Measurements from ENCODE around the gene KLHL29. TPM values are rescaled to one million over a fixed set of nuclear protein-coding genes. Genes with fewer than 3 reads are reported as not detected.
"Not testable (repeated sequence)": the region's sequence is repeated elsewhere in the genome, so short reads cannot be mapped to it uniquely, and the experiment has no call there.

Gene KLHL29
- total and polyA plus RNA-seq, 2 donors (not counting 3 experiments of a cell fraction or from before 2014, with no cell fraction given) = 4.6 to 12.7 TPM

GRCh38 chr2:23346781-23347180 lies 38.2 kb upstream of the KLHL29 start:
- BruUV-seq (replicated peaks) = no TSS peak
- no peak overlapping the region for H3K27ac ChIP-seq (ENCODE audit: insufficient read depth, low read depth, low read length)
- no peaks in the 10 kb centered on the region for H3K9me3 ChIP-seq (replicated peaks; ENCODE audit: control insufficient read depth, insufficient read depth, low read length)
- FAIRE-seq (no peak), DNase-seq (ENCODE audit: low read depth, low spot score) (no peak)
- intact Hi-C loops (cut with micrococcal nuclease) = no loop called here
- dilution Hi-C loops (cut with MboI; ENCODE audit: extremely low pct_ligation_motif_present, low sequenced_read_pairs) = no loop called here
- H3K9me1 ChIP-seq (replicated peaks; ENCODE audit: control insufficient read depth, extremely low read depth, insufficient read depth, low read length) = no peaks in the 10 kb centered on the region
- no peaks in the 10 kb centered on the region for H3K79me2 ChIP-seq (ENCODE audit: control insufficient read depth, insufficient read depth, low read length)
- peaks cover 2 to 5% of the 10 kb centered on the region in 2 experiments for H3K27me3 ChIP-seq (ENCODE audit: control insufficient read depth in 2 of 2, insufficient read depth in 2 of 2, low read length in 2 of 2)
- H2AFZ ChIP-seq (ENCODE audit: low read depth, low read length) = no peak overlapping the region
- peaks cover 2% of the 10 kb centered on the region for H3K4me1 ChIP-seq (ENCODE audit: control insufficient read depth, extremely low read depth, insufficient read depth, low read length)
- no peak for TF ChIP-seq JUN (IDR thresholded peaks at IDR 0.05; ENCODE audit: borderline replicate concordance, insufficient read depth, insufficient read length, low read depth)
- TF ChIP-seq CTCF (IDR thresholded peaks at IDR 0.05; ENCODE audit: extremely low read depth in 1 of 2, insufficient read depth in 1 of 2, low read depth in 1 of 2, low read length in 2 of 2) = no peak
- H4K20me1 ChIP-seq (replicated peaks; ENCODE audit: control insufficient read depth, extremely low read depth, insufficient read depth, low read length) = no peaks in the 10 kb centered on the region
- H3K36me3 ChIP-seq (ENCODE audit: control insufficient read depth in 2 of 2, extremely low read depth in 1 of 2, insufficient read depth in 2 of 2, low read length in 2 of 2) = no peaks in the 10 kb centered on the region
- H3K4me3 ChIP-seq (replicated peaks in 1 of 3; ENCODE audit: insufficient read depth in 1 of 3, low read depth in 1 of 3, low read length in 3 of 3) = no peak overlapping the region
- no peak overlapping the region for H3K9ac ChIP-seq (replicated peaks; ENCODE audit: extremely low read depth, insufficient read depth, low read length)
- H3K4me2 ChIP-seq (ENCODE audit: insufficient read depth, low read length) = no peak overlapping the region
- CTCF ChIA-PET = interaction anchor here (0.8 kb wide), 1 partner anchor 34 kb away, joined by 3 read pairs; no protein-coding TSS in a partner anchor
- POLR2A ChIA-PET = interaction anchor here (0.6 kb wide), 1 partner anchor 596 kb away, joined by 3 read pairs; no protein-coding TSS in a partner anchor

DNA sequence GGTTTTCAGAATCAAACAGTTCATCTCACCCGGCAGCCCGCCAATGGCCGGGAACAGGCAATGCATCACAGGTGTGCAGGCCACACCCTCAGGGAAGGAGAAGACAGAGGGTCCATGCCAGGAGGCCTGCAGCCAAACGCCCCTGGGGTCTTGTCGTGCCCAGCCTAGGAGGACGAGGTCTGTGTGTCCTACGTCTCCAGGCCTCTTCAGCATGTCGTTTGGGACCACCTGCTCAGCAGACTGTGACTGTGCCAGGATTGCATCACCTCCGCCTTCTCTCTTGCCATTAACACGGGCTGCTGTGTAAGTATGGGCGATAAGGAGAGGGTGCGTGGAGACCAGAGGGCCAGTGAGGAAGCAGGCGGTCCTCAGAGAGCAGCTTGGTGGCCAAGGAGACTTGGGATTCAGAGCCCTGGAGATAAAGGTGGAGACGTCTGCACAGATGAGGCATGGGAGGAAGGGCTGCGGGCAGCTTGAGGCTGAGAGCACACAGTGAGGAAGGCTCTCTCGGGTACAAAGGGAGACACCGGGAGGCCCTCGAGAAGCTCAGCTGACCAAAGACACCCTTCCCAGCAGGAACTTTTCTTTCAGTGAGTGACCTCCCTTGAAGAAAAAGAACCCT lies 37.4 kb upstream of the KLHL29 start:
- H3K9me3 ChIP-seq (replicated peaks; ENCODE audit: control insufficient read depth, insufficient read depth, low read length) = no peaks in the 10 kb centered on the region
- FAIRE-seq (no peak), DNase-seq (ENCODE audit: low read depth, low spot score) (no peak)
- no peaks in the 10 kb centered on the region for H4K20me1 ChIP-seq (replicated peaks; ENCODE audit: control insufficient read depth, extremely low read depth, insufficient read depth, low read length)
- no peak overlapping the region for H2AFZ ChIP-seq (ENCODE audit: low read depth, low read length)
- no peak overlapping the region for H3K27ac ChIP-seq (ENCODE audit: insufficient read depth, low read depth, low read length)
- intact Hi-C loops (cut with micrococcal nuclease) = no loop called here
- peaks cover 2% of the 10 kb centered on the region for H3K4me1 ChIP-seq (ENCODE audit: control insufficient read depth, extremely low read depth, insufficient read depth, low read length)
- no peak overlapping the region for H3K4me2 ChIP-seq (ENCODE audit: insufficient read depth, low read length)
- H3K4me3 ChIP-seq (replicated peaks in 1 of 3; ENCODE audit: insufficient read depth in 1 of 3, low read depth in 1 of 3, low read length in 3 of 3) = no peak overlapping the region
- no peaks in the 10 kb centered on the region for H3K36me3 ChIP-seq (ENCODE audit: control insufficient read depth in 2 of 2, extremely low read depth in 1 of 2, insufficient read depth in 2 of 2, low read length in 2 of 2)
- H3K27me3 ChIP-seq (ENCODE audit: control insufficient read depth in 2 of 2, insufficient read depth in 2 of 2, low read length in 2 of 2) = peaks cover 2 to 5% of the 10 kb centered on the region in 2 experiments
- no peaks in the 10 kb centered on the region for H3K79me2 ChIP-seq (ENCODE audit: control insufficient read depth, insufficient read depth, low read length)
- CTCF ChIA-PET = no interaction called here
- no peaks in the 10 kb centered on the region for H3K9me1 ChIP-seq (replicated peaks; ENCODE audit: control insufficient read depth, extremely low read depth, insufficient read depth, low read length)
- dilution Hi-C loops (cut with MboI; ENCODE audit: extremely low pct_ligation_motif_present, low sequenced_read_pairs) = no loop called here
- BruUV-seq (replicated peaks) = no TSS peak
- TF ChIP-seq FOS (IDR thresholded peaks at IDR 0.05; ENCODE audit: borderline replicate concordance, insufficient read depth, low read length) = no peak
- no peak for TF ChIP-seq POLR2AphosphoS5 (IDR thresholded peaks at IDR 0.05; ENCODE audit: insufficient read depth, low read depth, low read length)
- no peak for TF ChIP-seq EZH2 (IDR thresholded peaks at IDR 0.05; ENCODE audit: borderline replicate concordance, low read depth, low read length, severe bottlenecking)
- no peak for TF ChIP-seq POLR2A (IDR thresholded peaks at IDR 0.05; ENCODE audit: low read depth, low read length)
- no peak for TF ChIP-seq MYC (IDR thresholded peaks at IDR 0.05; ENCODE audit: low read depth, low read length)
- TF ChIP-seq JUN (IDR thresholded peaks at IDR 0.05; ENCODE audit: borderline replicate concordance, insufficient read depth, insufficient read length, low read depth) = no peak
- H3K9ac ChIP-seq (replicated peaks; ENCODE audit: extremely low read depth, insufficient read depth, low read length) = no peak overlapping the region
- POLR2A ChIA-PET = no interaction called here

DNA sequence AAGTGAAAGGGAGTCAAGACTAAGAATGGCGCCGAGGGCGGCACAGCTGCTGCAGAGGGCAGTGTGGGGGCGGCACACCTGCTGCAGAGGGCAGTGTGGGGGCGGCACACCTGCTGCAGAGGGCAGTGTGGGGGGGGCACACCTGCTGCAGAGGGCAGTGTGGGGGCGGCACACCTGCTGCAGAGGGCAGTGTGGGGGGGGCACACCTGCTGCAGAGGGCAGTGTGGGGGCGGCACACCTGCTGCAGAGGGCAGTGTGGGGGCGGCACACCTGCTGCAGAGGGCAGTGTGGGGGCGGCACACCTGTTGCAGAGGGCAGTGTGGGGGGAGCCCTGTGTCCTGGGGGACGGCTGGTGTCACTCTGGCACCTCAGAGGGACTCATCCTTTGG lies 36.9 kb upstream of the KLHL29 start:
- H3K79me2 ChIP-seq (ENCODE audit: control insufficient read depth, insufficient read depth, low read length); FAIRE-seq; DNase-seq (ENCODE audit: low read depth, low spot score); H3K27me3 ChIP-seq (ENCODE audit: control insufficient read depth in 2 of 2, insufficient read depth in 2 of 2, low read length in 2 of 2); CTCF ChIA-PET; H3K9me3 ChIP-seq (replicated peaks; ENCODE audit: control insufficient read depth, insufficient read depth, low read length); H3K36me3 ChIP-seq (ENCODE audit: control insufficient read depth in 2 of 2, extremely low read depth in 1 of 2, insufficient read depth in 2 of 2, low read length in 2 of 2); H3K27ac ChIP-seq (ENCODE audit: insufficient read depth, low read depth, low read length); H4K20me1 ChIP-seq (replicated peaks; ENCODE audit: control insufficient read depth, extremely low read depth, insufficient read depth, low read length); H3K4me1 ChIP-seq (ENCODE audit: control insufficient read depth, extremely low read depth, insufficient read depth, low read length); POLR2A ChIA-PET; H3K4me2 ChIP-seq (ENCODE audit: insufficient read depth, low read length); intact Hi-C loops (cut with micrococcal nuclease); BruUV-seq (replicated peaks); H3K9ac ChIP-seq (replicated peaks; ENCODE audit: extremely low read depth, insufficient read depth, low read length); dilution Hi-C loops (cut with MboI; ENCODE audit: extremely low pct_ligation_motif_present, low sequenced_read_pairs); H3K4me3 ChIP-seq (replicated peaks in 1 of 3; ENCODE audit: insufficient read depth in 1 of 3, low read depth in 1 of 3, low read length in 3 of 3); H3K9me1 ChIP-seq (replicated peaks; ENCODE audit: control insufficient read depth, extremely low read depth, insufficient read depth, low read length); H2AFZ ChIP-seq (ENCODE audit: low read depth, low read length): not testable (repeated sequence)

All from endothelial cell of umbilical vein (primary cell).